Chondrocyte (in vitro differentiated cells): ENCODE data around the gene MRC1. TPM values are rescaled to one million over a fixed set of nuclear protein-coding genes. Genes with fewer than 3 reads are reported as not detected.

Source experiments
- DNase-seq: peaks from one replicate; pipeline ENCODE4 v3.0.0; 2021; ENCODE audit warnings: mixed read lengths, low spot score
- H3K27ac Mint-ChIP-seq: one replicate; pipeline ENCODE4 v1.8.0; 2021; ENCODE audit warnings: mild to moderate bottlenecking, moderate library complexity, mixed read lengths; ENCODE audit not compliant: unreplicated experiment
- H3K27me3 Mint-ChIP-seq: 2 replicates; pipeline ENCODE4 v1.8.0; 2021; ENCODE audit warnings: low read depth, mixed read lengths
- H3K36me3 Mint-ChIP-seq: 2 replicates; pipeline ENCODE4 v1.8.0; 2021; ENCODE audit warnings: low read depth, mixed read lengths
- H3K4me1 Mint-ChIP-seq: 2 replicates; pipeline ENCODE4 v1.8.0; 2021; ENCODE audit warnings: low read depth, mild to moderate bottlenecking, mixed read lengths
- H3K4me3 Mint-ChIP-seq: one replicate; pipeline ENCODE4 v1.8.0; 2021; ENCODE audit warnings: mild to moderate bottlenecking, moderate library complexity, mixed read lengths; ENCODE audit not compliant: unreplicated experiment
- H3K9me3 Mint-ChIP-seq: 2 replicates; pipeline ENCODE4 v1.8.0; 2021; ENCODE audit warnings: low read depth, mixed read lengths
- CTCF ChIP-seq: fragments of 200-600 bp; sonication (generic); IDR thresholded peaks from 2 replicates; pipeline ENCODE4 v1.5.0; 2021; ENCODE audit warnings: antibody characterized with exemption, mild to moderate bottlenecking, moderate library complexity
- total RNA-seq: library from RNA; stranded (reverse); gene quantifications from 3 replicates; pipeline ENCODE4 v1.2.1, GENCODE V29; 2021

Gene MRC1
- total RNA-seq, 1 donor from 2014 or later, result not detected

- TF ChIP-seq CTCF, result no peak
- no peaks in the 10 kb centered on the region for H3K9me3 Mint-ChIP-seq
- no peak overlapping the region for H3K4me3 Mint-ChIP-seq
- H3K36me3 Mint-ChIP-seq, result no peaks in the 10 kb centered on the region
- no peak for DNase-seq
- H3K27me3 Mint-ChIP-seq, result peaks cover 7% of the 10 kb centered on the region
- no peak overlapping the region for H3K27ac Mint-ChIP-seq
- no peaks in the 10 kb centered on the region for H3K4me1 Mint-ChIP-seq
Observed at GRCh38 chr10:17882557-17882956, 73.4 kb downstream of the MRC1 start.

GRCh38 chr10:17883621-17884020 is 74.5 kb downstream of the MRC1 start:
- Mint-ChIP-seq H3K4me3 (no peak overlapping the region), H3K36me3 (no peaks in the 10 kb centered on the region), H3K9me3 (no peaks in the 10 kb centered on the region), H3K4me1 (no peaks in the 10 kb centered on the region), H3K27ac (no peak overlapping the region), H3K27me3 (peaks cover 13% of the 10 kb centered on the region)
- DNase-seq, result no peak
- TF ChIP-seq CTCF, result no peak

DNA sequence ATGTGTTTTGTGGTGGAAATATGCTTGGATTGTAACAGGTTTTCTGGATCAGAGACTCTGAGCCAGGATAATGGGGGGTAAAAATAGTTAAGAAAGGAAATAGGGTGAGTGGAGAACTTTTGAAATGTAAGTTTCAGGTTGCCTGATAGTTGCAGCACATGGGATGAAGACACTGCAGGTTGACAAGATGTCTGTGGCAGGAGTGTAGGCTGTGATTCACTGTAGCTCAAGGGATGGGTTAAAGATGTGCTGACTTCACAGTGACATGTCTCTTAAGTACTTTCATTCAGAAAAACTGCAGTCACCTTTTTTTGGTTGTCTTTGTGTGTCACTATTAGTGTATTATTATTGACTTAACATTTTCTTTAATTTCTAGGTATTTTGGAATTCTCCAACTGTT is 79.0 kb downstream of the MRC1 start:
- TF ChIP-seq CTCF, result no peak
- Mint-ChIP-seq H3K36me3 (no peaks in the 10 kb centered on the region), H3K4me1 (no peaks in the 10 kb centered on the region), H3K4me3 (no peak overlapping the region), H3K9me3 (no peaks in the 10 kb centered on the region), H3K27me3 (peaks cover 22% of the 10 kb centered on the region), H3K27ac (no peak overlapping the region)
- no peak for DNase-seq

- Mint-ChIP-seq H3K4me3 (no peak overlapping the region), H3K27me3 (peaks cover 30% of the 10 kb centered on the region), H3K27ac (no peak overlapping the region), H3K4me1 (no peaks in the 10 kb centered on the region), H3K36me3 (no peaks in the 10 kb centered on the region), H3K9me3 (no peaks in the 10 kb centered on the region)
- TF ChIP-seq CTCF, result no peak
- DNase-seq, result no peak
Observed at GRCh38 chr10:17891435-17891834, 82.3 kb downstream of the MRC1 start.

DNA sequence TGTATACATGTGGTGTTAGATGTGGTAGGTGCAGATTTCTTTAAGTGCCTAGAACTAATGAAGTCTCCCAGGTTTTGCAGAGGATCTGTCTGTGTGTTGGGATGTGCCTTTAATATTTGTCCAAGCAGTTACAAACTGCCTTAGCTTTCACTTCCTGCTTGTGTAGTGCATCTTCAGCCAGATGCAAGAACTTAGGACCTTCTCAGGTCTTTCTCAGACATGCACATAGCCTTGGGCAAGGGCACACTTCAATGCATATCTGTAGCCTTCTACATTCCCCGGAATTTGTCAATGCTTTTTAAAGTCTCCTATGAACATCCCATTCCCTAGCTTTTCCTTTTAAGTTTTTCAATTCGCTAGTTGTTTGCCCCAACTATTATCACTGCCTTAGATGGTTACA is 95.4 kb downstream of the MRC1 start:
- Mint-ChIP-seq H3K4me3 (no peak overlapping the region), H3K27ac (no peak overlapping the region), H3K9me3 (no peaks in the 10 kb centered on the region), H3K4me1 (no peaks in the 10 kb centered on the region), H3K36me3 (no peaks in the 10 kb centered on the region), H3K27me3 (peaks cover 33% of the 10 kb centered on the region)
- no peak for TF ChIP-seq CTCF
- no peak for DNase-seq
